Endothelial cell (in vitro differentiated cells): ENCODE data around the gene ITIH2. TPM values are rescaled to one million over a fixed set of nuclear protein-coding genes. Genes with fewer than 3 reads are reported as not detected.
"Not testable (repeated sequence)": the region's sequence is repeated elsewhere in the genome, so short reads cannot be mapped to it uniquely, and the experiment has no call there.

Experiments used
- DNase-seq: peaks from one replicate; pipeline ENCODE4 v3.0.0; 2021; ENCODE audit warnings: low spot score
- H3K27ac Mint-ChIP-seq: one replicate; pipeline ENCODE4 v1.8.0; 2021; ENCODE audit warnings: mixed read lengths, inconsistent platforms; ENCODE audit not compliant: unreplicated experiment
- H3K27me3 Mint-ChIP-seq: one replicate; pipeline ENCODE4 v1.8.0; 2021; ENCODE audit warnings: mild to moderate bottlenecking, moderate library complexity, mixed read lengths, inconsistent platforms; ENCODE audit not compliant: unreplicated experiment
- H3K36me3 Mint-ChIP-seq: one replicate; pipeline ENCODE4 v1.8.0; 2021; ENCODE audit warnings: mild to moderate bottlenecking, low read depth, mixed read lengths, inconsistent platforms; ENCODE audit not compliant: unreplicated experiment
- H3K4me1 Mint-ChIP-seq: one replicate; pipeline ENCODE4 v1.8.0; 2021; ENCODE audit warnings: mild to moderate bottlenecking, mixed read lengths, inconsistent platforms; ENCODE audit not compliant: unreplicated experiment
- H3K4me3 Mint-ChIP-seq: one replicate; pipeline ENCODE4 v1.8.0; 2021; ENCODE audit warnings: mild to moderate bottlenecking, mixed read lengths, inconsistent platforms; ENCODE audit not compliant: unreplicated experiment
- H3K9me3 Mint-ChIP-seq: one replicate; pipeline ENCODE4 v1.8.0; 2021; ENCODE audit warnings: mixed read lengths, inconsistent platforms; ENCODE audit not compliant: unreplicated experiment
- CTCF ChIP-seq: fragments of 200-600 bp; sonication (generic); IDR thresholded peaks from one replicate; pipeline ENCODE4 v1.5.0; 2021; ENCODE audit warnings: antibody characterized with exemption; ENCODE audit not compliant: unreplicated experiment
- total RNA-seq: library from RNA; stranded (reverse); fragmentation: NEBNext Ultra II Directional; extraction: Animal tissue kit (Norgen Biotek cat#: 25700); gene quantifications from one replicate; pipeline ENCODE4 v1.2.1, GENCODE V29; 2021; ENCODE audit not compliant: unreplicated experiment

The ITIH2 gene
- total RNA-seq, 1 donor from 2014 or later = not detected

GRCh38 chr10:7672341-7673134 is 30.6 kb upstream of the ITIH2 start:
- no peak overlapping the region for H3K27ac Mint-ChIP-seq
- DNase-seq = no peak
- no peak overlapping the region for H3K4me3 Mint-ChIP-seq
- no peaks in the 10 kb centered on the region for H3K36me3 Mint-ChIP-seq
- peaks cover 7% of the 10 kb centered on the region for H3K27me3 Mint-ChIP-seq
- H3K9me3 Mint-ChIP-seq = no peaks in the 10 kb centered on the region
- TF ChIP-seq CTCF = no peak
- peaks cover 5% of the 10 kb centered on the region for H3K4me1 Mint-ChIP-seq

DNA sequence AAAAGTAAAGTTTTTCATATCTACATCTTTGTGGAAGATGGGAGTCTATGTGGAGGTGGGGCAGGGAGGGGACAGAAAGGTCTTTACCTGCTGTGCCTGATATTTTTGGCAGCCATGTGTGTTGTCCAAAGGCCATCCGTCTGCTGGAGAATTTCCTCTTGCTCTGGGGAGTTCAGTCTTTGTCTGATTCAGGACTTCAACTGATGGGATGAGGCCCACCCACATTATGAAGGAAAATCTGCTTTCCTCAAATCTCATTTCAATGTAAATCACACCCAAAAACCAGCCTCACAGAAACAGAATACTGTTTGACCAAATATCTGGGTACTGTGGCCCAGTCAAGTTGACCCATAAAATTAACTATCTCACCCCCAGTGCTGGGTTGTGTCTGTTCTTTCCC is 23.9 kb upstream of the ITIH2 start:
- Mint-ChIP-seq H3K4me1 (no peaks in the 10 kb centered on the region), H3K27ac (no peak overlapping the region), H3K36me3 (no peaks in the 10 kb centered on the region), H3K9me3 (no peaks in the 10 kb centered on the region), H3K27me3 (peaks cover 4% of the 10 kb centered on the region), H3K4me3 (no peak overlapping the region)
- TF ChIP-seq CTCF = no peak
- DNase-seq = no peak

DNA sequence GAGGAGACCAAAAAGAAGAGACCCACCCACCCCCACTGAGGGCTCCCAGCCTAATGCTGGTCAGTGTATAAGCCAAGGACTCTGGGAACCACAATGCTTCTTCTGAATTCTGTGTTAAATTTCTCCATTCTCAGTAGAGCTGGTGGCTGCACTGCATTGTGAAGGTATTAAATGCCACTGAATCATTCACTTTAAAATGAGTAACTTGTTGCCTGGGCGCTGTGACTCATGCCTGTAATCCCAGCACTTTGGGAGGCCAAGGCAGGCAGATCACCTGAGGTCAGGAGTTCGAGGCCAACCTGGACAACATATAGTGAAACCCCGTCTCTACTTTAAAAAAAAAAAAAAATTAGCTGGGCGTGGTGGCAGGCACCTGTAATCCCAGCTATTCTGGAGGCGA is 23.0 kb upstream of the ITIH2 start:
- H3K4me3 Mint-ChIP-seq, H3K9me3 Mint-ChIP-seq, H3K36me3 Mint-ChIP-seq, H3K4me1 Mint-ChIP-seq, H3K27ac Mint-ChIP-seq, DNase-seq, H3K27me3 Mint-ChIP-seq: not testable (repeated sequence)

DNA sequence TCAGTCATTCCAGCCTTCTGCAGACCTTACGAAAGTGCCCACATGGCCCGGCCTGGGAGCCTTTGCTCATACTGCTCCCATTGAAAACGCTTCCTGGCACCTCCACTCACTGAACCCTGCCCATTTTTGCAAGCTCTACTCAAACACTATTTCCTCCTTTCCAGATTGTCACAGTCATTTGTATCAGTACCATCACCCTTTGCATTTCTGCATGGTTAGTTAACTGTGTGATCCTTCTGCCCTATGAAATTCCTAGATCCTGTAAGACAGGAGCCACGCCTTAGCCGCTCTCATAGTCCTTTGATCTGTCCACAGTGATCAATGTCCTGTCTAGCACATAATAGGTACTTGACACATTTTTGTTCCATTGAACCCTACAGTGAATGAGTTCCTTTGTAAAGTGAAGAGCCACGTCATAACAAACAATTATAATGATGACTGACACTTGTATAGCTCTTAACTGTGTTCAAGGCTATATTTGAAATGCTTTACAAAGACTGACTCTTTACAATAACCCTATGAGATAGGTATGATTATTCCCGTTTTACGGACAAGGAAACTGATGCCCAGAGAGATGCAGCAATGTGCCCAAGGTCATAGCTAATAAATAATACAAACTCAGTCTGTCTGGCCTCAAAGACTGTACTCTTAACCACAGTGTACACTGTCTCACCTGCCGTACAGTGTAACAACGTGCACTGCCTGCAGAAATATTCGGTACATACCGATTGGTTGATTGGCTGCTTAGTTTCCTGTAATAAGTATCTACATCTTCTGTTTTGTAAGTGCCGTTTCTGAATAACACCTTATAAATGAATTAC is 16.6 kb upstream of the ITIH2 start:
- H3K36me3 Mint-ChIP-seq = peaks cover 5% of the 10 kb centered on the region
- peaks cover 6% of the 10 kb centered on the region for H3K9me3 Mint-ChIP-seq
- H3K4me1 Mint-ChIP-seq = no peaks in the 10 kb centered on the region
- H3K27ac Mint-ChIP-seq = no peak overlapping the region
- DNase-seq = no peak
- peaks cover 4% of the 10 kb centered on the region for H3K27me3 Mint-ChIP-seq
- TF ChIP-seq CTCF = no peak
- H3K4me3 Mint-ChIP-seq = no peak overlapping the region

DNA sequence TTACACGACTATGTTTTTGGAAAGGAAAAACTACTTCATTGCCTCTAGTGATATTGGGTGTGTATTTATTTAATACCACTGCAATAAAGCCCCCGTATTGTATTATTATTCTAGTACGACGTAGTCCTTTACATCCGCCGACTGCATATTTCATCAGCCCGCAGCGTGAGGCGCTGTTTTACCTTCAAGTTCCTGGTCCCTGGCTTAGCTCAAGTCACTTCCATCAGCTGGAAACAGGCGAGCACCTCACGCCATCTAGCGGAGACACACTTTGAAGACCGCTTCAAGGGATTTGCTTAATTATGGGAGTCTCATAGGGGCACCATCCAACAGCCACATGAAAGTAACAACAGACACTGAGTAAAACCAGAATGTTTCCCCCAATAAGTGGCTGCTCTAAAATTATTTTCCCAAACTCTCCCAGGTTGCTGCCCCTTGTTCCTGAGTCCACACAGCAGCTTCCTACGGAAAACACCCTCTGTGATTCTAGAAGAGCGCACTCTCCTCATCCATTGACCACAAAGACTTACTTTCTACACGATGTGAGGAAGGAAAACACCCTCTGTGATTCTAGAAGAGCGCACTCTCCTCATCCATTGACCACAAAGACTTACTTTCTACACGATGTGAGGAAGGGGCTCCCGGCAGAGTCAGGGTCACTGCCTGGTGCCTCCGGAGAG is 15.7 kb upstream of the ITIH2 start:
- H3K9me3 Mint-ChIP-seq = peaks cover 7% of the 10 kb centered on the region
- peaks cover 5% of the 10 kb centered on the region for H3K36me3 Mint-ChIP-seq
- H3K27ac Mint-ChIP-seq = no peak overlapping the region

More for the DNA sequence above, 15.7 kb upstream of the ITIH2 start:
- TF ChIP-seq CTCF = peak; percentile 69
- Mint-ChIP-seq H3K27me3 (peaks cover 2% of the 10 kb centered on the region), H3K4me3 (no peak overlapping the region), H3K4me1 (no peaks in the 10 kb centered on the region)
- peak; percentile 81 for DNase-seq
